ENCODE data around the gene GPN3. TPM values are rescaled to one million over a fixed set of nuclear protein-coding genes. Genes with fewer than 3 reads are reported as not detected.
A peak's percentile ranks its signal among the peaks of the same experiment; 100 is the strongest.

GPN3 gene
- total and polyA plus RNA-seq, 2 of the 13 experiments (the other 11 are each of a cell fraction or from before 2014, with no cell fraction given) = 28.7 to 29.5 TPM

DNA sequence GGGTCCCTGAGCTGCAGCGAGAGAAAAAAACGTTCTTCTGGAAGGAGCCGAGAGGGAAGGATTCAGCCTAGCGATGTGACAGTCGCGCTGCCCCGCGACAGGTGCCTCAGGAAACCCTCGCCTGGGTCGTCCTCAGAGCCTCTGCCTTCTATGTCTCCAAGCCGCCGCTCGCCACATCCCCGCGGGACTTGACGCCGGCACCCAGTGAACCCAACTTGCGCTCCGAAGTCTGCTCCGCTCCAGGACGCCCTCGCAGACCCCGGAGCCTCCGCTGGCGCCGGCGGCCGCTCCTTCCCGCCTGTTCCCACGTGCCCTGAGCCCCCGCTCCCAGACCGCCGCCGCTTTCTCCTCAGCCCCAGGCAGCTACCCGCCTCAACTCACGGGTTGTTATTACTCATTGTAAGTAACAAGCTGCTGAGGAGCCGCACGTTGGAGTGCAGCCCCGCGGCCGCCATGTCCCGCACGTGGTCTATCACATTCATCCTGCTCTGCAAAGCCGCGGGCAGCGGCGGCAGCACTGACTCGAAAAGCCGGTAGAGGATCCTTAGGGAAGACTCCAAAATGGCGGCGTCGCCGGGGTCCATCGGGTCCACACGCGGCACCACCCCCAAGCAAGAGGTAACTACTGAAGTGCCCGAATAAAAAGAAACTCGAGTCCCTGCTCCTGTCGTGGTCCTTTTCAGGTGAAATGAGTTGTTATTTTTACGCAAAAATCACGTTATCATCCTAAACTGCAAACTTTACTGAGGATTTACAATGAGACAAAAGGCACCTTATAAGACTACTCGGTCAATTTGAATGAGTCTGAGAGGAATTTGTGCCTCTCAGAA lies 64.7 kb downstream of the GPN3 start, which contains the start of gene ANAPC7 (continued):
- TF ChIP-seq, protein P1, sequence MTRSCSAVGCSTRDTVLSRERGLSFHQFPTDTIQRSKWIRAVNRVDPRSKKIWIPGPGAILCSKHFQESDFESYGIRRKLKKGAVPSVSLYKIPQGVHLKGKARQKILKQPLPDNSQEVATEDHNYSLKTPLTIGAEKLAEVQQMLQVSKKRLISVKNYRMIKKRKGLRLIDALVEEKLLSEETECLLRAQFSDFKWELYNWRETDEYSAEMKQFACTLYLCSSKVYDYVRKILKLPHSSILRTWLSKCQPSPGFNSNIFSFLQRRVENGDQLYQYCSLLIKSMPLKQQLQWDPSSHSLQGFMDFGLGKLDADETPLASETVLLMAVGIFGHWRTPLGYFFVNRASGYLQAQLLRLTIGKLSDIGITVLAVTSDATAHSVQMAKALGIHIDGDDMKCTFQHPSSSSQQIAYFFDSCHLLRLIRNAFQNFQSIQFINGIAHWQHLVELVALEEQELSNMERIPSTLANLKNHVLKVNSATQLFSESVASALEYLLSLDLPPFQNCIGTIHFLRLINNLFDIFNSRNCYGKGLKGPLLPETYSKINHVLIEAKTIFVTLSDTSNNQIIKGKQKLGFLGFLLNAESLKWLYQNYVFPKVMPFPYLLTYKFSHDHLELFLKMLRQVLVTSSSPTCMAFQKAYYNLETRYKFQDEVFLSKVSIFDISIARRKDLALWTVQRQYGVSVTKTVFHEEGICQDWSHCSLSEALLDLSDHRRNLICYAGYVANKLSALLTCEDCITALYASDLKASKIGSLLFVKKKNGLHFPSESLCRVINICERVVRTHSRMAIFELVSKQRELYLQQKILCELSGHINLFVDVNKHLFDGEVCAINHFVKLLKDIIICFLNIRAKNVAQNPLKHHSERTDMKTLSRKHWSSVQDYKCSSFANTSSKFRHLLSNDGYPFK (CRISPR knock-in tag; IDR thresholded peaks at IDR 0.05; ENCODE audit: borderline replicate concordance) = peak; percentile 90; the same call in 1 of the 2 replicates
- TF ChIP-seq ETV5 (CRISPR knock-in tag; IDR thresholded peaks at IDR 0.05; ENCODE audit: borderline replicate concordance) = peak; percentile 64
- TF ChIP-seq TARDBP (CRISPR knock-in tag; IDR thresholded peaks at IDR 0.05) = 0 out of 2 replicates have a peak, but pooled peaks have one; percentile 30
- TF ChIP-seq HOXA5 (CRISPR knock-in tag; IDR thresholded peaks at IDR 0.05) = peak; percentile 59; the same call in 1 of the 2 replicates
- TF ChIP-seq ARNTL (CRISPR knock-in tag; IDR thresholded peaks at IDR 0.05) = 0 out of 2 replicates have a peak, but pooled peaks have one; percentile 50
- peak; percentile 35 for TF ChIP-seq HNRNPLL (IDR thresholded peaks at IDR 0.05; ENCODE audit: low read depth, low read length, poor library complexity, severe bottlenecking)
- TF ChIP-seq ZNF354B (CRISPR knock-in tag; IDR thresholded peaks at IDR 0.05) = no peak
- TF ChIP-seq, protein P2, sequence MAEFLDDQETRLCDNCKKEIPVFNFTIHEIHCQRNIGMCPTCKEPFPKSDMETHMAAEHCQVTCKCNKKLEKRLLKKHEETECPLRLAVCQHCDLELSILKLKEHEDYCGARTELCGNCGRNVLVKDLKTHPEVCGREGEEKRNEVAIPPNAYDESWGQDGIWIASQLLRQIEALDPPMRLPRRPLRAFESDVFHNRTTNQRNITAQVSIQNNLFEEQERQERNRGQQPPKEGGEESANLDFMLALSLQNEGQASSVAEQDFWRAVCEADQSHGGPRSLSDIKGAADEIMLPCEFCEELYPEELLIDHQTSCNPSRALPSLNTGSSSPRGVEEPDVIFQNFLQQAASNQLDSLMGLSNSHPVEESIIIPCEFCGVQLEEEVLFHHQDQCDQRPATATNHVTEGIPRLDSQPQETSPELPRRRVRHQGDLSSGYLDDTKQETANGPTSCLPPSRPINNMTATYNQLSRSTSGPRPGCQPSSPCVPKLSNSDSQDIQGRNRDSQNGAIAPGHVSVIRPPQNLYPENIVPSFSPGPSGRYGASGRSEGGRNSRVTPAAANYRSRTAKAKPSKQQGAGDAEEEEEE (CRISPR knock-in tag; IDR thresholded peaks at IDR 0.05; ENCODE audit: borderline replicate concordance) = 0 out of 2 replicates have a peak, but pooled peaks have one; percentile 10
- no peak for TF ChIP-seq NCOR1 (IDR thresholded peaks at IDR 0.05; ENCODE audit: borderline replicate concordance, low read length)
- TF ChIP-seq CBFB (CRISPR knock-in tag; IDR thresholded peaks at IDR 0.05) = no peak
- TF ChIP-seq BRD4 (CRISPR knock-in tag; IDR thresholded peaks at IDR 0.05) = no peak
- TF ChIP-seq, protein P3, sequence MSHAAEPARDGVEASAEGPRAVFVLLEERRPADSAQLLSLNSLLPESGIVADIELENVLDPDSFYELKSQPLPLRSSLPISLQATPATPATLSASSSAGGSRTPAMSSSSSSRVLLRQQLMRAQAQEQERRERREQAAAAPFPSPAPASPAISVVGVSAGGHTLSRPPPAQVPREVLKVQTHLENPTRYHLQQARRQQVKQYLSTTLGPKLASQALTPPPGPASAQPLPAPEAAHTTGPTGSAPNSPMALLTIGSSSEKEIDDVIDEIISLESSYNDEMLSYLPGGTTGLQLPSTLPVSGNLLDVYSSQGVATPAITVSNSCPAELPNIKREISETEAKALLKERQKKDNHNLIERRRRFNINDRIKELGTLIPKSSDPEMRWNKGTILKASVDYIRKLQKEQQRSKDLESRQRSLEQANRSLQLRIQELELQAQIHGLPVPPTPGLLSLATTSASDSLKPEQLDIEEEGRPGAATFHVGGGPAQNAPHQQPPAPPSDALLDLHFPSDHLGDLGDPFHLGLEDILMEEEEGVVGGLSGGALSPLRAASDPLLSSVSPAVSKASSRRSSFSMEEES (CRISPR knock-in tag; IDR thresholded peaks at IDR 0.05) = peak; percentile 55; the same call in 1 of the 2 replicates
- no peak for TF ChIP-seq ZNF12 (CRISPR knock-in tag; IDR thresholded peaks at IDR 0.05)
- TF ChIP-seq, protein P4, sequence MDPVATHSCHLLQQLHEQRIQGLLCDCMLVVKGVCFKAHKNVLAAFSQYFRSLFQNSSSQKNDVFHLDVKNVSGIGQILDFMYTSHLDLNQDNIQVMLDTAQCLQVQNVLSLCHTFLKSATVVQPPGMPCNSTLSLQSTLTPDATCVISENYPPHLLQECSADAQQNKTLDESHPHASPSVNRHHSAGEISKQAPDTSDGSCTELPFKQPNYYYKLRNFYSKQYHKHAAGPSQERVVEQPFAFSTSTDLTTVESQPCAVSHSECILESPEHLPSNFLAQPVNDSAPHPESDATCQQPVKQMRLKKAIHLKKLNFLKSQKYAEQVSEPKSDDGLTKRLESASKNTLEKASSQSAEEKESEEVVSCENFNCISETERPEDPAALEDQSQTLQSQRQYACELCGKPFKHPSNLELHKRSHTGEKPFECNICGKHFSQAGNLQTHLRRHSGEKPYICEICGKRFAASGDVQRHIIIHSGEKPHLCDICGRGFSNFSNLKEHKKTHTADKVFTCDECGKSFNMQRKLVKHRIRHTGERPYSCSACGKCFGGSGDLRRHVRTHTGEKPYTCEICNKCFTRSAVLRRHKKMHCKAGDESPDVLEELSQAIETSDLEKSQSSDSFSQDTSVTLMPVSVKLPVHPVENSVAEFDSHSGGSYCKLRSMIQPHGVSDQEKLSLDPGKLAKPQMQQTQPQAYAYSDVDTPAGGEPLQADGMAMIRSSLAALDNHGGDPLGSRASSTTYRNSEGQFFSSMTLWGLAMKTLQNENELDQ (CRISPR knock-in tag; IDR thresholded peaks at IDR 0.05; ENCODE audit: borderline replicate concordance) = no peak
- peak; percentile 65; the same call in 1 of the 2 replicates for TF ChIP-seq ZNF350 (CRISPR knock-in tag; IDR thresholded peaks at IDR 0.05; ENCODE audit: borderline replicate concordance, low read depth)
- peak; percentile 56; the same call in 1 of the 2 replicates for TF ChIP-seq ZZZ3 (CRISPR knock-in tag; IDR thresholded peaks at IDR 0.05; ENCODE audit: borderline replicate concordance)
- no peak for TF ChIP-seq MTA3 (CRISPR knock-in tag; IDR thresholded peaks at IDR 0.05)
- peak; percentile 64; the same call in 1 of the 2 replicates for TF ChIP-seq ZNF768 (CRISPR knock-in tag; IDR thresholded peaks at IDR 0.05)
- TF ChIP-seq SMAD3 (CRISPR knock-in tag; IDR thresholded peaks at IDR 0.05) = peak; percentile 53; the same call in 1 of the 2 replicates
- no peak for TF ChIP-seq JDP2 (CRISPR knock-in tag; IDR thresholded peaks at IDR 0.05; ENCODE audit: borderline replicate concordance)

Measured in HepG2 (cell line).